22Rv1 (cell line): ENCODE measurements around the gene KCNJ15.

ENCODE experiments used
- CTCF ChIP-seq: fragments of 450-650 bp; IDR thresholded peaks from 2 replicates; pipeline ENCODE4 v1.5.1; 2017; ENCODE audit warnings: mild to moderate bottlenecking
- ZFX ChIP-seq: fragments of 450-650 bp; IDR thresholded peaks from 2 replicates; pipeline ENCODE4 v1.6.1; 2017; ENCODE audit warnings: antibody characterized with exemption, borderline replicate concordance

- TF ChIP-seq CTCF (no peak), ZFX (no peak)
Measured at GRCh38 chr21:38280454-38280853, 23.7 kb downstream of the KCNJ15 start.
